Thoracic aorta (tissue), 2 donors: ENCODE measurements around the gene GRSF1. TPM values are rescaled to one million over a fixed set of nuclear protein-coding genes. Genes with fewer than 3 reads are reported as not detected.
A peak's percentile ranks its signal among the peaks of the same experiment; 100 is the strongest.
"Not testable (repeated sequence)": the region's sequence is repeated elsewhere in the genome, so short reads cannot be mapped to it uniquely, and the experiment has no call there.

Experiments used
- ATAC-seq: fragments of 150-250 bp; one replicate; pipeline ENCODE4 v1.8.0; 2017; ENCODE audit warnings: low read depth; ENCODE audit not compliant: insufficient number of reproducible peaks, low FRiP score
- DNase-seq: peaks from one replicate; pipeline ENCODE4 v3.0.0-alpha.2; 2020; ENCODE audit warnings: low spot score
- H3K27ac ChIP-seq, 2 donors: fragments of 200-600 bp; sonication (generic); 1 replicate in 1 of 2; 2 replicates in 1 of 2; pipeline ENCODE4 v1.5.1; 2016; ENCODE audit warnings: mild to moderate bottlenecking in 2 of 2, moderate library complexity in 2 of 2
- H3K27me3 ChIP-seq: fragments of 200-600 bp; sonication (generic); replicated peaks from 2 replicates; pipeline ENCODE4 v1.6.0; 2016; ENCODE audit warnings: mild to moderate bottlenecking; ENCODE audit not compliant: insufficient read depth
- H3K36me3 ChIP-seq: fragments of 200-600 bp; sonication (generic); one replicate; pipeline ENCODE4 v1.5.1; 2016
- H3K4me1 ChIP-seq, 2 donors: fragments of 200-600 bp; sonication (generic); 1 replicate in 1 of 2; 2 replicates in 1 of 2; pipeline versions ENCODE4 v1.5.1 to v1.6.0; 2016; ENCODE audit warnings: low read depth in 2 of 2, mild to moderate bottlenecking in 1 of 2; ENCODE audit not compliant: control insufficient read depth in 1 of 2
- H3K4me3 ChIP-seq: fragments of 200-600 bp; sonication (generic); 2 replicates; pipeline ENCODE4 v1.5.1; 2016; ENCODE audit warnings: mild to moderate bottlenecking
- H3K9me3 ChIP-seq: fragments of 200-600 bp; sonication (generic); 2 replicates; pipeline ENCODE4 v1.5.1; 2016
- total RNA-seq, 2 donors: library from RNA; depleted of rRNA; stranded (reverse); fragments of >200 nt; gene quantifications; one replicate each; pipeline versions ENCODE4 v1.1.0 to v1.2.3, GENCODE V29; 2016
- TF ChIP-seq, protein P1 (sequence below): fragments of 200-600 bp; sonication (generic); IDR thresholded peaks from one replicate; pipeline ENCODE4 v1.5.1; 2019; ENCODE audit warnings: antibody characterized with exemption

GRSF1 gene
- total RNA-seq, 2 donors from 2014 or later: 46.2 to 64.5 TPM

GRCh38 chr4:70841211-70841610, 1.5 kb upstream of the GRSF1 start:
- ATAC-seq: no peak
- Histone ChIP-seq H3K4me1 (peaks cover 21 to 24% of the 10 kb centered on the region in 2 donors), H3K27ac (peak overlapping the region; percentile 32 to 43), H3K4me3 (no peak overlapping the region), H3K36me3 (no peaks in the 10 kb centered on the region), H3K27me3 (no peaks in the 10 kb centered on the region), H3K9me3 (no peaks in the 10 kb centered on the region)
- TF ChIP-seq, protein P1, sequence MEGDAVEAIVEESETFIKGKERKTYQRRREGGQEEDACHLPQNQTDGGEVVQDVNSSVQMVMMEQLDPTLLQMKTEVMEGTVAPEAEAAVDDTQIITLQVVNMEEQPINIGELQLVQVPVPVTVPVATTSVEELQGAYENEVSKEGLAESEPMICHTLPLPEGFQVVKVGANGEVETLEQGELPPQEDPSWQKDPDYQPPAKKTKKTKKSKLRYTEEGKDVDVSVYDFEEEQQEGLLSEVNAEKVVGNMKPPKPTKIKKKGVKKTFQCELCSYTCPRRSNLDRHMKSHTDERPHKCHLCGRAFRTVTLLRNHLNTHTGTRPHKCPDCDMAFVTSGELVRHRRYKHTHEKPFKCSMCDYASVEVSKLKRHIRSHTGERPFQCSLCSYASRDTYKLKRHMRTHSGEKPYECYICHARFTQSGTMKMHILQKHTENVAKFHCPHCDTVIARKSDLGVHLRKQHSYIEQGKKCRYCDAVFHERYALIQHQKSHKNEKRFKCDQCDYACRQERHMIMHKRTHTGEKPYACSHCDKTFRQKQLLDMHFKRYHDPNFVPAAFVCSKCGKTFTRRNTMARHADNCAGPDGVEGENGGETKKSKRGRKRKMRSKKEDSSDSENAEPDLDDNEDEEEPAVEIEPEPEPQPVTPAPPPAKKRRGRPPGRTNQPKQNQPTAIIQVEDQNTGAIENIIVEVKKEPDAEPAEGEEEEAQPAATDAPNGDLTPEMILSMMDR: no peak
- no peak for DNase-seq

GRCh38 chr4:70840631-70841030, 941 bp upstream of the GRSF1 start:
- not testable (repeated sequence) for H3K27me3 ChIP-seq, H3K9me3 ChIP-seq, ATAC-seq, H3K36me3 ChIP-seq, H3K4me3 ChIP-seq, DNase-seq
- Histone ChIP-seq H3K27ac (peak overlapping the region in 1 of 2 donors; percentile 97), H3K4me1 (peaks cover 25 to 26% of the 10 kb centered on the region in 2 donors)

DNA sequence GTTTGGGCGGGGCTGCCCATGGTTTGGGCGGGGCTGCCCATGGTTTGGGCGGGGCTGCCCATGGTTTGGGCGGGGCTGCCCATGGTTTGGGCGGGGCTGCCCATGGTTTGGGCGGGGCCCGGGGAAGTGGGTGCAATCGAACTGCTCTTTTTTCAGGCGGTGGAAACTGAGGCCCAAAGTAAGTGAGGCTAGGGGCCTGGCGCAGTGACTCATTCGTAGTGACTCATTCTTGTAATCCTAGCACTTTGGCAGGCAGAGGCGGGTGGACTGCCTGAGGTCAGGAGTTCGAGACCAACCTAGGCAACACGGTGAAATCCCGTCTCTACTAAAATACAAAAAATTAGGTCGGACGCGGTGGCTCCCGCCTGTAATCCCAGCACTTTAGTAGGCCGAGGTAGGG, 447 bp upstream of the GRSF1 start:
- H3K9me3 ChIP-seq, ATAC-seq, H3K27me3 ChIP-seq, H3K36me3 ChIP-seq: not testable (repeated sequence)
- Histone ChIP-seq H3K27ac (peak overlapping the region in 1 of 2 donors; percentile 97), H3K4me1 (peaks cover 25 to 26% of the 10 kb centered on the region in 2 donors), H3K4me3 (peak overlapping the region; percentile 42)
- peak; percentile 12 for DNase-seq

DNA sequence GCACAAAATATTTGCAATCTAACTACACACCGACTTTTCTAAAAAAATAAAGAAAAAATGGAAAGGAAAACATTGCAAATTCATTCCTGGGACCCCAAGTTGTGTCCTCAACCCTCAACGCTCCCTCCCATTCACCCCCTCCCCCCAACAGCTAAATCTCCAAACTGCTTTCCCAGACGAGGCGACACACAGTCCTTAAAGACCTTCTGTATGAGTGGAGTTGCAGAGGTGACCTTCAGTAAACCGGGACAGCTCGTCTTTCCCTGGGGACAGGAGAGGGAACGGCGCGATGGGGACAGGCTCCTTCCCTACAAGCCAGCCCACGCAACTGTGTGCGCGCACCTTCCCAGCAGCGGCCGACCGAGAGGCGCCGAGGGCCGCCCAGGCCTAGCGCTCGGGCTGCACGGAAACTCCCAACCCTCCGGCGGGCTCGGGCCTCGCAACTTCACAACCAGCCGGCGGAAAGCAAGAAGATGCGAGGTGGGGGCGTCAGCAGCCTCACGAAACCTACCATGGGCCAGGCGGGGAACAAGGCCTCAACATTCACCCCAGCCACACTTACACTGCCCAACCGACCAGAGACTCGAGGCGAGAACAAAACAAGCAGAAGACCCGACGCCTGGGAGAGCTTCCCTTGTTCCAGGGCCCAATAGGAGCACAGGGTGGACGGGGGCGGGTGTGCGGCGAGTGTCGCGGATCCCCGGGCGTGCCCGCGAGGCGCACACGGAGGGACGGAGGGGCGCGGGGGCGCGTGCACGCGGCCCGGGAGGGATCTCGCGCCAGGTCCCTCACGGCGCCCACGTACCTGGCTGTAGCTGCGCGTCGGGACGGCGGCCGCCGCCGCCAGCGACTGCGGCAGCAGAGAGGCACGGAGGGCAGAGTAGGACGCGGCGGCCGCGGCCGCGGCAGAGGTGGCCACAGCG, 763 bp downstream of the GRSF1 start:
- no peaks in the 10 kb centered on the region for H3K9me3 ChIP-seq
- H3K27ac ChIP-seq: peak overlapping the region; percentile 91 to 97
- no peaks in the 10 kb centered on the region for H3K27me3 ChIP-seq
- H3K36me3 ChIP-seq: peaks cover 9% of the 10 kb centered on the region
- H3K4me3 ChIP-seq: peak overlapping the region; percentile 92
- TF ChIP-seq, protein P1: no peak
- peak; percentile 66 for ATAC-seq
- peaks cover 25 to 26% of the 10 kb centered on the region in 2 donors for H3K4me1 ChIP-seq
- peak; percentile 9 for DNase-seq

GRCh38 chr4:70838204-70838603, 1.5 kb downstream of the GRSF1 start:
- Histone ChIP-seq H3K4me3 (peak overlapping the region; percentile 92), H3K9me3 (no peaks in the 10 kb centered on the region), H3K27ac (peak overlapping the region; percentile 91 to 97), H3K27me3 (no peaks in the 10 kb centered on the region), H3K4me1 (peaks cover 25 to 30% of the 10 kb centered on the region in 2 donors), H3K36me3 (peaks cover 10% of the 10 kb centered on the region)
- ATAC-seq (no peak), DNase-seq (no peak)
- TF ChIP-seq, protein P1: no peak

DNA sequence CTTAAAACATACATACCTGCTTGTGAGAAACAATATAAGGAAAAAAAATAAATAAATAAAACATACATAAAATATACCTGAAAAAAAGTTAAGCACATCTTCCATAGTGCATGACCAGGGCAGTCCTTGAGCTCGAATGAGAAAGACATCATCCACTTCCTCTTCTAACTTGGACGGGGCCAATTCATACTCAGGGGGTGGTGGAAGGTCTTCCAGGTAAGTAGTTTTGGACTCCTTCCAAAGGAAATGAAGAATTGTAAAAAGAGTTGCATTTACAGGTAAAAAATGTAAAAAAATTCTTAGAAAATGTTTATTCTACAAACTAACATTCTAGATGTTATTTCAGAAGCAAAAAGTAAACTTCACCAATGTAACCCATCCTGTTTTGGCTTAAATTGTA, 3.6 kb downstream of the GRSF1 start:
- Histone ChIP-seq H3K4me1 (peaks cover 25 to 30% of the 10 kb centered on the region in 2 donors), H3K9me3 (no peaks in the 10 kb centered on the region), H3K4me3 (no peak overlapping the region), H3K27me3 (no peaks in the 10 kb centered on the region), H3K36me3 (peaks cover 28% of the 10 kb centered on the region), H3K27ac (no peak overlapping the region)
- TF ChIP-seq, protein P1: no peak
- DNase-seq (no peak), ATAC-seq (no peak)
